Fibroblast of skin of left biceps (primary cell): ENCODE measurements around the gene CNGA4.

Source experiments
- DNase-seq, 2 experiments: peaks; one replicate each; pipeline ENCODE4 v3.0.0-alpha.2; 2013; ENCODE audit warnings: low read depth in 2 of 2

Gene CNGA4, protein sequence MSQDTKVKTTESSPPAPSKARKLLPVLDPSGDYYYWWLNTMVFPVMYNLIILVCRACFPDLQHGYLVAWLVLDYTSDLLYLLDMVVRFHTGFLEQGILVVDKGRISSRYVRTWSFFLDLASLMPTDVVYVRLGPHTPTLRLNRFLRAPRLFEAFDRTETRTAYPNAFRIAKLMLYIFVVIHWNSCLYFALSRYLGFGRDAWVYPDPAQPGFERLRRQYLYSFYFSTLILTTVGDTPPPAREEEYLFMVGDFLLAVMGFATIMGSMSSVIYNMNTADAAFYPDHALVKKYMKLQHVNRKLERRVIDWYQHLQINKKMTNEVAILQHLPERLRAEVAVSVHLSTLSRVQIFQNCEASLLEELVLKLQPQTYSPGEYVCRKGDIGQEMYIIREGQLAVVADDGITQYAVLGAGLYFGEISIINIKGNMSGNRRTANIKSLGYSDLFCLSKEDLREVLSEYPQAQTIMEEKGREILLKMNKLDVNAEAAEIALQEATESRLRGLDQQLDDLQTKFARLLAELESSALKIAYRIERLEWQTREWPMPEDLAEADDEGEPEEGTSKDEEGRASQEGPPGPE

GRCh38 chr11:6238902-6239301 is at the start of gene CNGA4:
Gene CNGA4, plus strand, starts transcription at chr11:6239089. Its CDS starts 118 bp downstream, at chr11:6239207.
- no peak for DNase-seq

GRCh38 chr11:6191742-6192141 is 47.1 kb upstream of the CNGA4 start:
- no peak for DNase-seq

DNA sequence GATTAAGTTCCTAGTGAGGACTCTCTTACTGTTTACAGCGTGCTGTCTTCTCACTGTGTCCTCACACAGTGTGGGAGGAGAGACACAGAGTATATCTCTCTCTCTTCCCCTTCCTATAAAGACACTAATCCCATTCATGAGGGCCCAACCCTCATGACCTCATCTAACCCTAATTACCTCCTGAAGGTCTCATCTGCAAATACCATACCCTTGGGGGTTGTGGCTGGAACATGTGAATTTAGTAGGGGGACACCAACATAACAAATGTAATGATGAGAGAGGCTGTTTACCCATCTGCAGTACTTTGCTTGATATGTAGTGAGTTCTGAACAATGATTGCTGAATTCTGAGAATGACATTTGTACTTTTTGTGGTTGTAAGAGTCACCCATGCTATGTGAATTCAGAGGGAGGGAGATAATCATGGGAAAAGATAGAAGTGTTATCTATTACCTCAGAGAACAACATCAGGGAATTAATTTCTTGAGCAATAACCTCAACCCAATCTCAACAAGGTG is 44.8 kb upstream of the CNGA4 start:
- no peak for DNase-seq

- no peak for DNase-seq
These were observed 42.5 kb upstream of the CNGA4 start for GRCh38 chr11:6196396-6196795.

GRCh38 chr11:6197466-6198200 is 41.3 kb upstream of the CNGA4 start:
- DNase-seq, result no peak

- no peak for DNase-seq
These were observed 39.6 kb upstream of the CNGA4 start, which contains the start of gene OR52W1 for GRCh38 chr11:6199174-6199810. Gene OR52W1, plus strand, starts transcription at chr11:6199224. Its CDS starts 0 bp downstream, at chr11:6199224.

DNA sequence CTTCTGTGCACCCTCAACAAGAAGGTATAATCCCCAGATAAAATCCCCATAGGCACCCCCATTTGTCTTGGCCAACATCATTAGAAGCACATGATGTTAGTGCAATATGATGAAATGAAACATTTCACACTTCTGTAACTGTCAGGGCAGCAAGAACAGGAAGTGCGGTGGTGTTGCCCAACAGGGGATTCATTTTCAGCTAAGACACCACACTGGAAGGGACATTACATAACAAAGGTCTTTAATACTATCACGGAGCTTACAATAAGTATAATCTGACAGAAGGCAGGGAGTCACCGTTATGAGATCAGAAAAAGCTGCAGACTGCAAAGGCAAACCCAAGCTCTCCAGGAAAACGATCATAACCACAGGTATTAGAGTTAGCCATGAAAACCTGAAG is 37.9 kb upstream of the CNGA4 start:
- DNase-seq, result no peak

DNA sequence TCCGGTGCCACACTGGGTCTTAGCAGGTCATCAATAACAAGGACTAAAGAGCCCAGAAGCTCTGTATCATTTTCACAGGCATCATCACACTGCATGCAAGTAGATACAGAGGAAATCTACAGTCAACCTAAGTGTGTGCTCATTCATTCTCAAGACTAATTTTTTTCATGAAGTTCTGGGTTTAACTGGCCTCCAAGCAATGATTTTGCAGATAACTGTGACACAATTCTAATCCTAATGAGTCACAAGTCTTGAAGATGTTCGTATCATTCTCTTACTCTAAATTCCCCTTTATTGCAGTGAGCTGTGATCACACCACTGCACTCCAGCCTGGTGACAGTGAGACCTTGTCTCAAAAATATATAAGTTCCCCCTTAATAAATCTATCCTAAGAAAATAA is 37.4 kb upstream of the CNGA4 start:
- no peak for DNase-seq

DNA sequence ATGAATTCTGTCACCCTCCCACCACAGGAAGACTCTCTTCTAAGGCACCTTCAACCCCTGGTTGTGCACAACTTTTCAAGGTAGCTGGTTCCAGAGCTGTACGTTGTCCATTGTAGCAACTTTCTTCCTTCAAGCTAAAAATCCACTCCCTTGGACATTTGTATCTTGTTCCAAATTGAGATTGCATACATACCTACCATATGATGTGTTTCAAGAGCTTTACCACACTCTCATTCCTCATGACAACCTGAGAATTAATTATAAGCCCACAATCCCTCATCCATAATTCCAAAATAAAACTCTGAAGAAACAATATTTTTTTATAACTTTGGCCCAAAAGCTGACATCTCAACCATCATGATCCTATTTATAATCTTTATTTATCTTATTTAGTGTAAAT is 36.8 kb upstream of the CNGA4 start:
- no peak for DNase-seq

- DNase-seq, result no peak
These were observed 35.6 kb upstream of the CNGA4 start for GRCh38 chr11:6203327-6203726.

- no peak for DNase-seq
These were observed 34.2 kb upstream of the CNGA4 start for GRCh38 chr11:6204706-6205105.

- no peak for DNase-seq
These were observed 33.5 kb upstream of the CNGA4 start, which contains the start of gene C11orf42 for GRCh38 chr11:6205366-6205765. Gene C11orf42, plus strand, starts transcription at chr11:6205557. Its CDS starts 59 bp downstream, at chr11:6205616.

DNA sequence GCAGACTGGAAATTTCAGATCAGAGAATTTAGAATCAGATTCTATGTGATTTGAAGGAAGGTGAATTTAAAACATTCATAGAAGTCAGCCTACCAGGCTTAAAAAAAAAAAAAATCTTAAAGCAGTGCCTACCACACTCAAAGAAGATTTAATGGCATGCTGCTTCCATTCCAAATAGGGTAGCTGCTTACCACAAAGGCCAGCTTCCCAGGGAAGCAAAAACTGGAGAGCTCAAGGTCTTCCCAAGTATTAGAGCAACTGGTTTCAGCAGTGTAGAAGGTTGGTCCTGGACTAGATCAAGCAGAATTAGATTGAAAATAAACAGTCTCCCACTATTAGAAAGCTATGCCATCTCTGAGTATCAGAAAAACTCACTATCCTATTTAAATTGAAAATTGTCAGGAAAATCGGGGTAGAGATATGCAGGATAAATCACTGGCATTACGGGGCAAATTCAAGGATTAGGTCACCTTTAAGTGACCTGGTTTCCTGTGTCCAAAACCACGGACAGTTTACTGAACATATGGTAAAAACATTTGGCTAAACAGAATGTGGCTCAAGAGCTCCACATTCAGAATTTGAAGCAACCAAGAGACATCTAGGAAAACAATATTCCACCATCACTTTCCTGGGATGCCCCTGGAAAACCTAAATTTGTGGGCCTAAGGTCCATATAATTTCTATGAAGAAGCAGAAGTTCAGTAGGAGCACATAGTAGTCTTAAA is 32.3 kb upstream of the CNGA4 start:
- DNase-seq, result no peak

DNA sequence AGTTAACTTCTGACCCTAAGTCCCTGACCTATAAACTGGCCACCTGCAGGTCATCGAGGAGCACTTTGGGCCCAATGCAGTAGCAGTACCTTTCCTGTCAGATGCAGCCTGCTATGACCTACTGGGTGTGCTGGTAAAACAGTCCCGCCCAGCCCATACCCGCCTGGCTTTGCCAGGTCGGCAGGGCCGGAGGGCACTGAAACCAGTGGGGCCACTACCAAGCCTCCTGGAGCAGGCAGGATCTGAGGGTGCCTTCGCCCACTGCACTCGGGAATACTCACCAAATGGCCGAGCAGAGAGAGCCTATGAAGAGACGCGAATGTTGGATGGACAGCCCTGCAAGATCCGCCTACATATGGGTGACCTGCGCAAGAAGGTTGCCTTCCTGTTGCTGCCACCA is 29.1 kb upstream of the CNGA4 start:
- DNase-seq, result no peak

DNA sequence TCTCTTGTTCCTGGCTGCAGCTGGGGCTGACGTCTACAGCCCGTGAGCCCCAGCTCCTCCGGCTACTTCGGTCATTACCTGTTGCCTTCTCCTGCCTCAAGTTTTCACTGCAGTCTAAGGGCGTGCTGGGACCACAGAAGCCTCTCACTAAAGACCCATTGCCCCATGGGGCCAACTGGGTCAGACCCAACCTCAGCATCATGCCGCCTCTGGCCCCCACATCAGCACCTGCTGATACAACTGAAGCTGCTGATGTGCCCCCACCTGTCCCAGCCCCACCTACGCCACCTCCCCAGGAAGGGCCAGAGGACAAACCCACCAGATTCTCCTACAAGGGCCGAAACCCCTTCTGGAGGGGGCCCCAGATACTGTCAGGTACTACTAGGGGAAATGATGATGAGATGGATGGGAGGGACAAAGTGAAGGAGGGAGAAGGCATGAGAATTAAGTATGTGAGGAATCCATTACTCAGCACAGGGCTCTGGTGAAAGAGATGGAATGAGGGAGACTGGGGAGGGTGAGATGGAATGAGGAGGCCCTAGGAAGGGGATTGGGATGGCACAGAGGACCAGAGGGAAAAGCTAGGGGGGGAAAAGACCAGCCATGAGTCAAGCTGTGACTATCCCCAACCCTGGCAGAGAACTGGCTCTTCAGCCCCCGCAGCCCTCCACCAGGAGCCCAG is 28.5 kb upstream of the CNGA4 start:
- no peak for DNase-seq

- DNase-seq, result no peak
These were observed 24.4 kb upstream of the CNGA4 start for GRCh38 chr11:6214530-6214929.

DNA sequence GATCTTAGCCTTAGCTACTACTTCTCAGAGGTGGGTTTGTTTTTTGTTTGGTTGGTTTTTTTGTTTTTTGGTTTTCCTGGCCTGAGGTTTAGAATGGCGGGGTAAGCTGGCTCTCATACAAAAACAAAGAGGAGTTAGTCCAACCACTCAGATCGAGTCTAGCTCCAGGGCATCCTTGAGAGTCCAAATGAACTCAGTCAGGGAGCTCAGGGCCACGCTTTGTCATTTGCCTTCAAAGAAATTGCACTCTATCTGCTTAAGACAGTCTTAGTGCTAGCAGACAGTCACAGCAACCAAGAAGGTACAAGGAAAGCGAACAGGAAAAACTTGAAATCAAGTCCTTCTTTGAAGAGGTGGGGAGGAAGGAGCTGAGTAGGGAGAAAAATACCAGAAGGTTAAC is 22.4 kb upstream of the CNGA4 start:
- no peak for DNase-seq

DNA sequence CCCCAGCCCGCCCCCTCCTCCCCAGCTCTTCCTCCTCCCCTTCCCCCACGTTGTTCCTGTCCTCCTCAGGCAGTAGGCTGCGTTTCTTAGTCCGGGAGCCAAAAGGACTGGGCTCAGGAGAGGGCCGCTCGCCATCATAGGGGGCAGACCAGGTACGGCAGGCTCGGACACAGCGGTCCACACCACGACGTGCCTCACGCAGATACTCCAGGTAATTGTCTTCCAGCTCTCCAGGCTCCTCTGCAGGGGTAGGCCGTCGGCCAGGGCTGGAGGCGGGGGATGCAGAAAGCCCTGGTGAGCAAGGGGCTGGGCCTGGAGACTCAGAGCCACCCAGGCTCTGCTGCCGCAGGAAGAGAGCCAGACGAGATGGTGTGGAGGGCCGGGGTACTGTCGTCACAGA is 21.2 kb upstream of the CNGA4 start:
- no peak for DNase-seq

DNA sequence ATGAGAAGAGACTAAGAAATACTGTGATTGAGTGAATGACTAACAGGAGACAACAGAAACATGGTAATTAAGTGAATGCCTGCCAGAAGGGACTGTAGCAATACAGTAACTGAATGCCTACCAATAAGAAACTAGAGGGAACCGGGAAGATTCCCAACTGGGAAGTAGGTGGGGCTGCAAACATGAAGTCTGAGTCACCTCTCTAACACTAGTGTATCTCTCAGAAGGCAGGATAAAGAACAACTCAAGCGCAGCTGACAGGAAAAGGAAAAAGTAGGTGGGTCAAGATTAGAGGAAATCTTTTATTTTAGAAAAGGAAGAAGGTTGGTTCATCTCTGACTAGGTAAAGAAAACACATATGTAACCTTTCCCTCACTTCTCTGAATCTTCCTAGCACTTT is 19.5 kb upstream of the CNGA4 start:
- peak; percentile 58 to 65 for DNase-seq

DNA sequence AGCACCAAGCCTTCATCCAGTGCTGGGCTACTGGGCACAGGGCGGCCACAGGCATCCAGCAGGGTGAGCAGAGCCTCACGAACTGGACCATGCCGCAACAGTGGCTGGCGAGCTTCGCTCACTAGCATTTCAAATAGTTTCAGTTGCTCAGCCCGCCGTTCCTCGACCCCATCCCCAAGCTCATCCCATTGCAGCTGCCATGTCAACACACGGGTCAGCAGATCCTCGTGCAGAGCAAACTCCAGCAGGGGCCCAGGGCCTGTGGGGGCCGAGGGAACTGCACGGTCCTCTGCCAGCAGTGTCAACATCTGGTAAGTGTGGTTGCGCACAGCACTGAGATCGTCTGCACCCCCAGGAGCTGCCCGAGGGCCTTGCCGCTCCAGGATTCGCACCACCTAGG is 15.0 kb upstream of the CNGA4 start:
- DNase-seq, result no peak

GRCh38 chr11:6224421-6224820 is 14.5 kb upstream of the CNGA4 start:
- DNase-seq, result no peak
